Heart right ventricle (tissue), 16 donors: ENCODE data around the gene ANKS1B. TPM values are rescaled to one million over a fixed set of nuclear protein-coding genes. Genes with fewer than 3 reads are reported as not detected.

Experiments
- ATAC-seq, 8 donors: fragments of 200-7000 bp; cut with Tn5 transposase; one replicate each; pipeline ENCODE4 v1.9.1; 2020; ENCODE audit warnings: mild to moderate bottlenecking in 8 of 8, moderate library complexity in 8 of 8, moderate number of reproducible peaks in 1 of 8
- DNase-seq, 2 donors: peaks; one replicate each; pipeline ENCODE4 v3.0.0-alpha.2; 2020
- H3K27ac ChIP-seq, 10 donors: fragments of 200-600 bp; sonication (generic) in 2 of 10; one replicate each; pipeline versions ENCODE4 v1.5.0 to v1.8.0; 2020 to 2022; ENCODE audit warnings: mild to moderate bottlenecking in 3 of 10
- H3K27me3 ChIP-seq, 7 donors: fragments of 200-600 bp; one replicate each; pipeline ENCODE4 v1.8.0; 2021 to 2022; ENCODE audit warnings: mild to moderate bottlenecking in 2 of 7
- H3K36me3 ChIP-seq, 9 donors: fragments of 200-600 bp; sonication (generic) in 1 of 9; one replicate each; pipeline versions ENCODE4 v1.5.0 to v1.8.0; 2020 to 2022; ENCODE audit warnings: mild to moderate bottlenecking in 2 of 9
- H3K4me1 ChIP-seq, 9 donors: fragments of 200-600 bp; sonication (generic) in 1 of 9; one replicate each; pipeline versions ENCODE4 v1.5.0 to v1.8.0; 2020 to 2022; ENCODE audit warnings: mild to moderate bottlenecking in 4 of 9
- H3K4me3 ChIP-seq, 10 donors: fragments of 200-600 bp; sonication (generic) in 2 of 10; one replicate each; pipeline versions ENCODE4 v1.5.0 to v1.8.0; 2020 to 2022; ENCODE audit warnings: mild to moderate bottlenecking in 7 of 10, moderate library complexity in 2 of 10
- H3K9me3 ChIP-seq, 11 donors: fragments of 200-600 bp in 10 of 11; sonication (generic) in 2 of 11; one replicate each; pipeline versions ENCODE4 v1.5.0 to v1.8.0; 2013 to 2022; ENCODE audit warnings: mild to moderate bottlenecking in 2 of 11, control low read depth in 1 of 11, moderate library complexity in 1 of 11
- WGBS, 2 donors: extraction: QIAGEN DNeasy Blood & Tissue Kit; methylation state at CpG; one replicate each; pipeline ENCODE4 v1.1.7; 2013; ENCODE audit warnings: inconsistent platforms in 1 of 2; 5-methylcytosine and 5-hydroxymethylcytosine counted together
- intact Hi-C, 10 donors: fragments of 100-400 bp; cut with DNase I; formaldehyde crosslinking; loops; one replicate each; pipeline versions ENCODE4 v1.11.1 to v1.14.2; 2022
- polyA plus RNA-seq, 2 donors: library from polyadenylated mRNA; stranded (reverse); fragments of 200-250 nt; gene quantifications; one replicate each; pipeline ENCODE4 v1.2.3, GENCODE V29; 2013
- total RNA-seq, 10 donors: library from RNA; stranded (reverse); fragmentation: NEBNext Ultra II Directional in 3 of 10; extraction: Animal tissue kit (Norgen Biotek cat#: 25700) in 3 of 10; gene quantifications; one replicate each; pipeline versions ENCODE4 v1.2.1 to v1.2.4, GENCODE V29; 2021 to 2023
- TF ChIP-seq, protein P1 (sequence below), 9 donors: fragments of 200-600 bp; sonication (generic) in 2 of 9; IDR thresholded peaks; one replicate each; pipeline versions ENCODE4 v1.5.0 to v1.8.0; 2021 to 2022; ENCODE audit warnings: antibody characterized with exemption in 9 of 9, mild to moderate bottlenecking in 5 of 9, moderate library complexity in 1 of 9
- donor health status: Arrhythmogenic right ventricular cardiomyopathy.
- donor health status: ischemic (EF 13 %, LVEDD 7.1; RV severe dilation, severe dysfunction).
- donor health status: healthy with polysubstance abuse.
- donor health status: DM: no; HTN: yes; CAD: no.
- donor health status: DM: no; HTN: no; CAD: no.
- donor health status: ischemic (EF 25% LVEDD 6.9; RV normal size, moderate dysfunction).
- donor health status: ischemic (EF 25% LVEDD 5.7; RV mildly dilated, moderate dysfunction).
- donor health status: healthy.
- donor health status: DM: yes; HTN: yes; CAD: no.
- donor health status: Ischemic cardiomyopathy.
- donor health status: ischemic (EF 35%, LVEDD 5.7; RV mildly dilated, moderate dysfunction).
- donor health status: nonischemic (EF 11% LVEDD 7.7; RV severe dilation, severe dysfunction).
- donor health status: DM: yes; HTN: yes; CAD: no.
- donor health status: PGD.
- donor health status: ischemic (EF 29% LVEDD 5.4; RV normal size, mild dysfunction).
- donor health status: nonischemic (EF 23%, LVEDD 6.1; RV moderate dilation, normal function).

Gene ANKS1B
- total and polyA plus RNA-seq, 12 donors = 0.58 to 4.8 (median 1.8) TPM

GRCh38 chr12:99436584-99436983 is 548.2 kb downstream of the ANKS1B start:
- ATAC-seq = no peak
- no peak for DNase-seq
- Histone ChIP-seq H3K9me3 (peaks cover 0 to 3% (median 0%) of the 10 kb centered on the region in 11 donors), H3K4me1 (no peaks in the 10 kb centered on the region), H3K27me3 (no peaks in the 10 kb centered on the region), H3K4me3 (no peak overlapping the region), H3K36me3 (no peaks in the 10 kb centered on the region), H3K27ac (no peak overlapping the region)
- TF ChIP-seq, protein P1, sequence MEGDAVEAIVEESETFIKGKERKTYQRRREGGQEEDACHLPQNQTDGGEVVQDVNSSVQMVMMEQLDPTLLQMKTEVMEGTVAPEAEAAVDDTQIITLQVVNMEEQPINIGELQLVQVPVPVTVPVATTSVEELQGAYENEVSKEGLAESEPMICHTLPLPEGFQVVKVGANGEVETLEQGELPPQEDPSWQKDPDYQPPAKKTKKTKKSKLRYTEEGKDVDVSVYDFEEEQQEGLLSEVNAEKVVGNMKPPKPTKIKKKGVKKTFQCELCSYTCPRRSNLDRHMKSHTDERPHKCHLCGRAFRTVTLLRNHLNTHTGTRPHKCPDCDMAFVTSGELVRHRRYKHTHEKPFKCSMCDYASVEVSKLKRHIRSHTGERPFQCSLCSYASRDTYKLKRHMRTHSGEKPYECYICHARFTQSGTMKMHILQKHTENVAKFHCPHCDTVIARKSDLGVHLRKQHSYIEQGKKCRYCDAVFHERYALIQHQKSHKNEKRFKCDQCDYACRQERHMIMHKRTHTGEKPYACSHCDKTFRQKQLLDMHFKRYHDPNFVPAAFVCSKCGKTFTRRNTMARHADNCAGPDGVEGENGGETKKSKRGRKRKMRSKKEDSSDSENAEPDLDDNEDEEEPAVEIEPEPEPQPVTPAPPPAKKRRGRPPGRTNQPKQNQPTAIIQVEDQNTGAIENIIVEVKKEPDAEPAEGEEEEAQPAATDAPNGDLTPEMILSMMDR (IDR thresholded peaks at IDR 0.05) = no peak
- intact Hi-C loops = no loop called here

DNA sequence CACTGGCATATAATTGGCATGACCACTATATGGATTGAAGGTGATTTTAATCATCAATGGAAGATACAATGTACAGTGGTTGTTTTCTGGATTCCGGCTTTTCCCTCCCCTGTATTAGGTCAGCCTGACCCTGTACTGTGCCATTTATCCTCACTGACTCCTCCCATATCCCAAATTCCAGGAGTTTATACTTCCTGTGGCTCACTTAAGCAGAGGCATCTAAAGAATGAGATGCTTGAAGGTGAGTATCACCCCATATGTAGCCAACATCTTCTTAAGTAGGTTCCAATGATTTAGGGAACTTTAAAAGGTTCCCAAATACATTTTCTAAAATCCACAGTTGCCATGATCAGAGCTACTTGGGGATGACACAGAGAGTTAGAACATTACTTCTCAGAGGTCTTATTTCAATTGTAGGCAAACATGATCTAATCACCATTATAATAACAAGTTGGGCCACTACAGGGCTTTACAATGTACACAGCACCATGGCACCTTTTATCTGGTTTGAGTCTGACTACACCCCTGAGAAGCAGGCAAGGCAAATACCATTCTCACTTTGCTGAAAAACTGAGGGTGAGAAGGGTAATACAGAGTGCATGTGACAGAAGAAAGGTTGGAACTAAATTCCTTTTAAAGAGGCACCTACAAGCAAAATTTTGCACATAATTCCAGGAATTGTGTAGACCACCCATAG is 549.5 kb downstream of the ANKS1B start:
- Histone ChIP-seq H3K9me3 (peaks cover 0 to under 1% (median 0%) of the 10 kb centered on the region in 11 donors), H3K27me3 (no peaks in the 10 kb centered on the region), H3K4me3 (no peak overlapping the region), H3K27ac (no peak overlapping the region), H3K4me1 (no peaks in the 10 kb centered on the region), H3K36me3 (no peaks in the 10 kb centered on the region)
- DNase-seq (no peak), ATAC-seq (no peak)
- 71 to 87% methylated on average over 1 of the region's 1 CpG for WGBS, 2 donors
- intact Hi-C loops = no loop called here
- TF ChIP-seq, protein P1 (IDR thresholded peaks at IDR 0.05) = no peak

- Histone ChIP-seq H3K9me3 (no peaks in the 10 kb centered on the region), H3K4me1 (no peaks in the 10 kb centered on the region), H3K4me3 (no peak overlapping the region), H3K36me3 (no peaks in the 10 kb centered on the region), H3K27me3 (no peaks in the 10 kb centered on the region), H3K27ac (no peak overlapping the region)
- intact Hi-C loops = no loop called here
- 90 to 97% methylated on average over 1 of the region's 1 CpG for WGBS, 2 donors
- ATAC-seq = no peak
- TF ChIP-seq, protein P1 (IDR thresholded peaks at IDR 0.05) = no peak
- DNase-seq = no peak
These were observed 551.6 kb downstream of the ANKS1B start for GRCh38 chr12:99433155-99433554.

DNA sequence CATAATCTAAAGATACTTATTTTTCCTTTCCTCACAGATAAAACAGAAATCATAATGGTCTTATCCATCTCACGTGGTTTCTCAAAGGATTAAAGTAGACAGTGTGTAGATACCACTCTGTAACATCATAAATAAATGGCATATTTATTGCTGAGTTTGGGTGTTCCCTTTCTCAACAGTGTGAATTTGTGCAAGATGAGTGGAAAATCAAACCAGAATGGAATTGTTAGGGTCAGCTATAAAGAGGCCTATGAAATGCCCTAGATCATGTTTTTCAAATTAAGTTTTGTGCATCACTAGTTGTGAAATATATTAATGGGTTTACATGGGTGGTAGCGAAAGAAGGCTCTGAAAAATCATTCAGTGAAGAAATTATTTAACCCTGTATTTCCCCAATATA is 553.5 kb downstream of the ANKS1B start:
- H3K9me3 ChIP-seq = no peaks in the 10 kb centered on the region
- H3K27ac ChIP-seq = no peak overlapping the region
- DNase-seq (no peak), ATAC-seq (no peak)
- H3K27me3 ChIP-seq = no peaks in the 10 kb centered on the region
- no peak overlapping the region for H3K4me3 ChIP-seq
- TF ChIP-seq, protein P1 (IDR thresholded peaks at IDR 0.05) = no peak
- 62 to 73% methylated on average over 2 of the region's 2 CpGs for WGBS, 2 donors
- H3K36me3 ChIP-seq = no peaks in the 10 kb centered on the region
- H3K4me1 ChIP-seq = no peaks in the 10 kb centered on the region
- intact Hi-C loops = no loop called here
